Measurements from ENCODE around the gene ZC3H12D. TPM values are rescaled to one million over a fixed set of nuclear protein-coding genes. Genes with fewer than 3 reads are reported as not detected.
A peak's percentile ranks its signal among the peaks of the same experiment; 100 is the strongest.

Gene ZC3H12D
- total and polyA plus RNA-seq, 9 of the 15 experiments (the other 6 are each of a cell fraction or from before 2014, with no cell fraction given), result 0.04 to 0.27 (median 0.05) TPM; not detected in 3

DNA sequence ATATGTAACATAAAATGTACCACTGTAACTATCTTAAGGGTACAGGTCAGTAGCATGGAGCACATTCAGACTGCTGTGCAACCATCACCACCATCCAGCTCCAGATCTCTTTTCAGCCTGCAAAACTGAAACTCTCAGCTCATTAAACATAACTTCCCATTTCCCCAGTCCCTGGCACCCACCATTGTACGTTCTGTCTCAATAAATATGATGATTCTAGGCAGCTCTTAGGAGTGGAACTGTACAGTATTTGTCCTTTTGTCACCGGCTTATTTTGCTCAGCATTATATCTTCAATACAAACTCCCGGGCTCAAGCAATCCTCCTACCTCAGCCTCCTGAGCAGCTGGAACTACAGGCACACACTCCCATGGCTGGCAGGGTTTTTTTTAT is 1.5 kb downstream of the ZC3H12D start (continued):
- TF ChIP-seq FOXM1 (IDR thresholded peaks at IDR 0.05; ENCODE audit: low read depth), result no peak
- TF ChIP-seq FOXM1 (CRISPR knock-in tag; IDR thresholded peaks at IDR 0.05; ENCODE audit: low read depth), result no peak
- TF ChIP-seq MTA2 (IDR thresholded peaks at IDR 0.05; ENCODE audit: low read depth), result no peak
- no peak for TF ChIP-seq EP300 (IDR thresholded peaks at IDR 0.05; ENCODE audit: low read length)
- no peak for TF ChIP-seq POLR2AphosphoS2 (IDR thresholded peaks at IDR 0.05; ENCODE audit: low read length)
- no peak for TF ChIP-seq CHD1 (IDR thresholded peaks at IDR 0.05; ENCODE audit: low read length)
- TF ChIP-seq DNMT1 (IDR thresholded peaks at IDR 0.05), result no peak
- no peak for TF ChIP-seq GTF2F1 (IDR thresholded peaks at IDR 0.05; ENCODE audit: low read depth, low read length)

DNA sequence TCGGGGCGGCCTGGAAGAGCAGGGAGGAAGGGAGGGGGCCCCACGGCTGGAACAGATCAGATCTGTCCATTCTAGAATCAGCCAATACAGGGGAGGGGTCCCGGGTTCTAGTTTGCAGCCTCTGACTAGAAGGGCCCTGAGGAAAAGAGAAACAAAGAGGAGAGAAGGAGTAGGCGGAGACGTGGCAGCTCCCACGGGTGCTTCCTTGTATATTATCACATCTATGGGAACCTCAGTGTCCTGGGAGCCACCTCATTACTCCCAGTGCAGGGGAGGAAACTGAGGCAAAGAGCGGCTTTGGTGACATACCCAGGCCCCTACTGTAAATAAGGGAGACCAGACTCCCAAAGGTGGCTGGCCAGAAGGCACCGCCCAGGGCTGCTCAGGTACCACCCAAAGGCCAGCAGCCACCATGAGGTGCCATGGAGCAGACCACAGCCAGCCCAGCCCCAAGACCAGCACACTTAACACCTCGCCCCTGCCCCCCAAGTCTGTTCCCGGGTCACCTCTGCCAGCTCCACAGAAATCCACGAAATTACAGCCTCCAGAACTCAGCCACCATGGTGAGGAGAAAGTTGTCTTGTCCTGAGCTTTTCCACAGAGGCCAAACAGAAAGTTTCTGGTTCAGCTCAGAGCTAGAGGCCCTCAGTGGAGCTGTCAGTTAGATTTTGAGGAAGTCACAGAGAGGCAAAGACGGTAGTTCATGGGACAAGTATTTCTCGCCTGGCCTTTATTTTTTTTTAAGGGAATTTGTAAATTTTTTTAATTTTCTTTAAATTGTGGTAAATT is 2.1 kb downstream of the ZC3H12D start:
- no peaks in the 10 kb centered on the region for H4K20me1 ChIP-seq (replicated peaks; ENCODE audit: control insufficient read depth, insufficient read depth, low read length)
- no peaks in the 10 kb centered on the region for H3K9me1 ChIP-seq (ENCODE audit: control insufficient read depth, insufficient read depth, low read length)
- no peaks in the 10 kb centered on the region for H3K36me3 ChIP-seq (ENCODE audit: control insufficient read depth, insufficient read depth, low read length)
- in situ Hi-C loops (cut with MboI) (no loop called here), intact Hi-C loops (cut with micrococcal nuclease) (no loop called here)
- H2AFZ ChIP-seq (ENCODE audit: low read depth, low read length), result peak overlapping the region; percentile 51
- BruUV-seq (replicated peaks), result no TSS peak
- no peak overlapping the region for H3K4me3 ChIP-seq
- no peak overlapping the region for H3K27ac ChIP-seq (ENCODE audit: extremely low read depth, low read depth, low read length)
- DNase-seq (ENCODE audit: extremely low read depth in 1 of 4, low spot score in 3 of 4) (no peak), FAIRE-seq (no peak), ATAC-seq (peak; percentile 26; the same call in 1 of the 3 replicates)
- WGBS (ENCODE audit: insufficient coverage, low coverage, missing lambda C conversion rate), result 21% methylated on average over 11 of the region's 14 CpGs
- peaks cover 46 to 64% of the 10 kb centered on the region in 2 experiments for H3K27me3 ChIP-seq (ENCODE audit: control insufficient read depth in 2 of 2, insufficient read depth in 2 of 2, low read length in 2 of 2)
- no peak overlapping the region; a peak in 1 of 4 replicates for H3K9ac ChIP-seq (ENCODE audit: insufficient read depth in 1 of 2, low read depth in 2 of 2, low read length in 2 of 2)
- H3K4me1 ChIP-seq (replicated peaks in 1 of 2; ENCODE audit: control insufficient read depth in 2 of 2, insufficient read depth in 2 of 2, low read length in 2 of 2), result peaks cover 3 to 23% of the 10 kb centered on the region in 2 experiments; a peak in 3 of 5 replicates
- CTCF ChIA-PET (ENCODE audit: low intra/inter-chr PET ratio), result interaction anchor here (0.6 kb wide), 1 partner anchor 11 kb away, joined by 3 read pairs; no protein-coding TSS in a partner anchor
- TF ChIP-seq NFIC (IDR thresholded peaks at IDR 0.05) (0 out of 2 replicates have a peak, but pooled peaks have one; percentile 21), BRD9 (IDR thresholded peaks at IDR 0.05; ENCODE audit: low read depth, partially characterized antibody) (no peak), SPI1 (IDR thresholded peaks at IDR 0.05; ENCODE audit: borderline replicate concordance, low read depth, low read length) (peak; percentile 85)
- TF ChIP-seq, protein P1, sequence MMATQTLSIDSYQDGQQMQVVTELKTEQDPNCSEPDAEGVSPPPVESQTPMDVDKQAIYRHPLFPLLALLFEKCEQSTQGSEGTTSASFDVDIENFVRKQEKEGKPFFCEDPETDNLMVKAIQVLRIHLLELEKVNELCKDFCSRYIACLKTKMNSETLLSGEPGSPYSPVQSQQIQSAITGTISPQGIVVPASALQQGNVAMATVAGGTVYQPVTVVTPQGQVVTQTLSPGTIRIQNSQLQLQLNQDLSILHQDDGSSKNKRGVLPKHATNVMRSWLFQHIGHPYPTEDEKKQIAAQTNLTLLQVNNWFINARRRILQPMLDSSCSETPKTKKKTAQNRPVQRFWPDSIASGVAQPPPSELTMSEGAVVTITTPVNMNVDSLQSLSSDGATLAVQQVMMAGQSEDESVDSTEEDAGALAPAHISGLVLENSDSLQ (IDR thresholded peaks at IDR 0.05), result peak; percentile 67; the same call in 1 of the 2 replicates
- no peaks in the 10 kb centered on the region for H3K79me2 ChIP-seq (ENCODE audit: control insufficient read depth, insufficient read depth, low read length)
- no peak overlapping the region for H3K4me2 ChIP-seq (ENCODE audit: insufficient read depth, low read length)
- H3K9me3 ChIP-seq (replicated peaks; ENCODE audit: control insufficient read depth, insufficient read depth, low read depth, low read length), result no peaks in the 10 kb centered on the region
- POLR2A ChIA-PET, result interaction anchor here (0.6 to 0.9 kb wide), 4 partner anchors 13 to 1439 kb away, joined by 3 read pairs; no protein-coding TSS in a partner anchor

Data from K562 (cell line).